Bronchial epithelial cell (primary cell): ENCODE results near the gene BAAT. TPM values are rescaled to one million over a fixed set of nuclear protein-coding genes. Genes with fewer than 3 reads are reported as not detected.

Experiments used
- DNase-seq: peaks from one replicate; pipeline ENCODE4 v3.0.0-alpha.2; 2010; ENCODE audit warnings: low read depth
- FAIRE-seq: peaks from 2 replicates; lab custom pipeline; 2011; peaks lifted over from hg19 to GRCh38; lab: Jason Lieb, UNC
- H3K27me3 ChIP-seq: 2 replicates; pipeline ENCODE4 v1.5.1; 2011; ENCODE audit warnings: low read length; ENCODE audit not compliant: control insufficient read depth, insufficient read depth
- H3K36me3 ChIP-seq: 2 replicates; pipeline ENCODE4 v1.5.1; 2011; ENCODE audit warnings: low read length; ENCODE audit not compliant: control insufficient read depth, insufficient read depth
- H3K4me3 ChIP-seq: 2 replicates; pipeline ENCODE4 v1.5.1; 2011; ENCODE audit warnings: mild to moderate bottlenecking, low read depth, low read length, control low read depth
- CTCF ChIP-seq: IDR thresholded peaks from 2 replicates; pipeline ENCODE4 v1.5.1; 2011; ENCODE audit warnings: mild to moderate bottlenecking, moderate library complexity, low read length, control low read depth, inconsistent platforms; ENCODE audit not compliant: insufficient read depth, severe bottlenecking
- total RNA-seq: library from RNA; depleted of rRNA; stranded (reverse); fragments of >200 nt; gene quantifications from 2 replicates; pipeline ENCODE4 v1.2.1, GENCODE V29; 2014

The BAAT gene
- total RNA-seq, 1 donor from 2014 or later = 0.26 TPM

GRCh38 chr9:101408374-101409078, 23.7 kb upstream of the BAAT start:
- H3K4me3 ChIP-seq = no peak overlapping the region
- no peak for TF ChIP-seq CTCF
- no peaks in the 10 kb centered on the region for H3K27me3 ChIP-seq
- FAIRE-seq (no peak), DNase-seq (no peak)
- peaks cover 10% of the 10 kb centered on the region for H3K36me3 ChIP-seq

- no peak for TF ChIP-seq CTCF
- no peak for FAIRE-seq
- no peak for DNase-seq
- Histone ChIP-seq H3K4me3 (no peak overlapping the region), H3K36me3 (peaks cover 15% of the 10 kb centered on the region), H3K27me3 (no peaks in the 10 kb centered on the region)
Measured at GRCh38 chr9:101403516-101404285, 18.9 kb upstream of the BAAT start.

- no peak overlapping the region for H3K4me3 ChIP-seq
- peaks cover 10% of the 10 kb centered on the region for H3K36me3 ChIP-seq
- TF ChIP-seq CTCF = no peak
- FAIRE-seq (no peak), DNase-seq (no peak)
- H3K27me3 ChIP-seq = no peaks in the 10 kb centered on the region
Measured at GRCh38 chr9:101400120-101400519, 15.3 kb upstream of the BAAT start.

- Histone ChIP-seq H3K4me3 (peak overlapping the region; percentile 69), H3K36me3 (peaks cover 9% of the 10 kb centered on the region), H3K27me3 (no peaks in the 10 kb centered on the region)
- no peak for TF ChIP-seq CTCF
- no peak for DNase-seq
- FAIRE-seq = no peak
Measured at GRCh38 chr9:101399643-101399970, 14.8 kb upstream of the BAAT start.

- Histone ChIP-seq H3K36me3 (peaks cover 9% of the 10 kb centered on the region), H3K4me3 (peak overlapping the region; percentile 69), H3K27me3 (no peaks in the 10 kb centered on the region)
- FAIRE-seq (no peak), DNase-seq (no peak)
- no peak for TF ChIP-seq CTCF
Measured at GRCh38 chr9:101398930-101399642, 14.3 kb upstream of the BAAT start.
